ENCODE data around the gene AP1G2.
"Not testable (repeated sequence)": the region's sequence is repeated elsewhere in the genome, so short reads cannot be mapped to it uniquely, and the experiment has no call there.

Gene AP1G2

GRCh38 chr14:23538050-23538718 is 29.4 kb downstream of the AP1G2 start:
- Histone ChIP-seq H3K4me1 (ENCODE audit: insufficient read depth, poor library complexity, severe bottlenecking) (no peaks in the 10 kb centered on the region), H3K36me3 (ENCODE audit: low read depth) (no peaks in the 10 kb centered on the region), H3K9me3 (ENCODE audit: severe bottlenecking) (no peaks in the 10 kb centered on the region), H3K27me3 (ENCODE audit: insufficient read depth, poor library complexity, severe bottlenecking) (no peaks in the 10 kb centered on the region), H3K27ac (ENCODE audit: poor library complexity, severe bottlenecking) (no peak overlapping the region), H3K4me3 (ENCODE audit: severe bottlenecking) (no peak overlapping the region)
- ATAC-seq (ENCODE audit: low read depth) (no peak), DNase-seq (ENCODE audit: low spot score) (no peak)
- no peak for TF ChIP-seq CTCF (IDR thresholded peaks at IDR 0.05; ENCODE audit: poor library complexity, severe bottlenecking)

DNA sequence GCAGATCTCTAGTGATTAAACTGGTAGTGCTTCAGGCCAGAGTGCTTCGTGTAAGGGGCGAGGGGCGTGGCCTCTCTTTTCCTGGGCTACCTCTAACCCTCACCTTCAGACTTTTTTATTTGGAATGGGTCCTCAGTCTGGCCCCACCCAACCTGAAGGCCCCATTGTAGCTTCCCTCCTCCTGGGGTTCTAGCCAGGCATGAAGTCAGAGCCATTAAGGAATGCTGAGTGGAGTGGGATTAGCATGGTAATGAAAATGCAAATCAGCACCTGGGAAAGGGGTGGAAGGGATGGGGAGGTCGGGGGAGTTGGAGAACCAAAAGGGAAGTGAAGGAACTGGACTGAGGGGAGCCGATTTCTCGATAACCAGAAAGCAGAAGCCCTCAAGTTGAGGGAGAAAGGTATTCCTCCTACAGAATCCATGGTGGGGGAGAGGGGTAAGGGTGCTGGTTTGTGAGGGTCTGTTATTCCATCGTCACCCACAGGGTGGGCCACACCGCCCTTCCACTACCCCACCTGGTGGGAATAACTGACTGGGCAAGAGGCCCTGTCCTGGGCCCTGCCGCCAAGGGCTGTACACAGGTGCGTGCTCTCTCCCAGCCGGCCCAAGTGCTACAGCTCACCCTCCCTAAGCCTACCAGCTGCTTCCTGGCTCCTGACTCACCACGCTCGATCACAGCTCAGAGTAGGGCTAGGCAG is 30.1 kb downstream of the AP1G2 start:
- no peaks in the 10 kb centered on the region for H3K36me3 ChIP-seq (ENCODE audit: low read depth)
- DNase-seq (ENCODE audit: low spot score) (no peak), ATAC-seq (ENCODE audit: low read depth) (peak; percentile 91)
- no peaks in the 10 kb centered on the region for H3K4me1 ChIP-seq (ENCODE audit: insufficient read depth, poor library complexity, severe bottlenecking)
- H3K9me3 ChIP-seq (ENCODE audit: severe bottlenecking): no peaks in the 10 kb centered on the region
- TF ChIP-seq CTCF (IDR thresholded peaks at IDR 0.05; ENCODE audit: poor library complexity, severe bottlenecking): no peak
- no peak overlapping the region for H3K27ac ChIP-seq (ENCODE audit: poor library complexity, severe bottlenecking)
- H3K4me3 ChIP-seq (ENCODE audit: severe bottlenecking): no peak overlapping the region
- H3K27me3 ChIP-seq (ENCODE audit: insufficient read depth, poor library complexity, severe bottlenecking): no peaks in the 10 kb centered on the region

GRCh38 chr14:23536906-23537305 is 30.7 kb downstream of the AP1G2 start:
- H3K36me3 ChIP-seq (ENCODE audit: low read depth); ATAC-seq (ENCODE audit: low read depth); DNase-seq (ENCODE audit: low spot score); H3K9me3 ChIP-seq (ENCODE audit: severe bottlenecking); H3K4me3 ChIP-seq (ENCODE audit: severe bottlenecking); H3K27me3 ChIP-seq (ENCODE audit: insufficient read depth, poor library complexity, severe bottlenecking); H3K4me1 ChIP-seq (ENCODE audit: insufficient read depth, poor library complexity, severe bottlenecking); H3K27ac ChIP-seq (ENCODE audit: poor library complexity, severe bottlenecking): not testable (repeated sequence)

GRCh38 chr14:23536494-23536893 is 31.1 kb downstream of the AP1G2 start:
- no peaks in the 10 kb centered on the region for H3K9me3 ChIP-seq (ENCODE audit: severe bottlenecking)
- no peak for DNase-seq (ENCODE audit: low spot score)
- H3K27ac ChIP-seq (ENCODE audit: poor library complexity, severe bottlenecking): no peak overlapping the region
- H3K27me3 ChIP-seq (ENCODE audit: insufficient read depth, poor library complexity, severe bottlenecking): no peaks in the 10 kb centered on the region
- no peaks in the 10 kb centered on the region for H3K4me1 ChIP-seq (ENCODE audit: insufficient read depth, poor library complexity, severe bottlenecking)
- ATAC-seq (ENCODE audit: low read depth): no peak
- no peaks in the 10 kb centered on the region for H3K36me3 ChIP-seq (ENCODE audit: low read depth)
- H3K4me3 ChIP-seq (ENCODE audit: severe bottlenecking): no peak overlapping the region
- TF ChIP-seq CTCF (IDR thresholded peaks at IDR 0.05; ENCODE audit: poor library complexity, severe bottlenecking): no peak

DNA sequence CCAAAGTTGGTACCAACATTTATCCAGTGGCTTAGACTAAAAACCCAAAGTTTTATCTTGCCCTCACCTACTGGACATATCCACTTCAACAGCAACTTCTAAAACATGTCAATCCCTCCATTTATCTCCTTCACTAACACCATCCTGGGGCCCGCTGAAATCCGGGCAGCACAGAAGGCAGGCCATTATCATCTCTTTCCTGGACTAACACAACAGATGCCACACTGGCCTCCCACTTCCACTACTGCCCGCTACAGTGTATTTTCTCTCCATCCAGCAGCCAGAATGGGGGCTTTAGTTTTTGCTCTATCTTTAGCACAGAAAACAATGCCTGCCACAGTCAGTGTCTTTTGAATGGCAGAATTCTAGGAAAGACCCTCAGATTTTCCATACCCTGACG is 31.6 kb downstream of the AP1G2 start:
- TF ChIP-seq CTCF (IDR thresholded peaks at IDR 0.05; ENCODE audit: poor library complexity, severe bottlenecking): no peak
- DNase-seq (ENCODE audit: low spot score) (no peak), ATAC-seq (ENCODE audit: low read depth) (no peak)
- Histone ChIP-seq H3K4me3 (ENCODE audit: severe bottlenecking) (no peak overlapping the region), H3K27ac (ENCODE audit: poor library complexity, severe bottlenecking) (no peak overlapping the region), H3K9me3 (ENCODE audit: severe bottlenecking) (no peaks in the 10 kb centered on the region), H3K27me3 (ENCODE audit: insufficient read depth, poor library complexity, severe bottlenecking) (no peaks in the 10 kb centered on the region), H3K36me3 (ENCODE audit: low read depth) (no peaks in the 10 kb centered on the region), H3K4me1 (ENCODE audit: insufficient read depth, poor library complexity, severe bottlenecking) (no peaks in the 10 kb centered on the region)
